ENCODE results near the gene CPHXL.

The CPHXL gene

GRCh38 chr16:75726390-75726789 is at the start of gene CPHXL:
CPHXL (minus strand) TSS chr16:75726490; CDS start chr16:75726442, 48 bp downstream.
- DNase-seq, result no peak

- no peak for DNase-seq
These were observed 47.9 kb upstream of the CPHXL start for GRCh38 chr16:75774197-75774596.

GRCh38 chr16:75770051-75770450 is 43.8 kb upstream of the CPHXL start:
- no peak for DNase-seq

- peak; percentile 44 to 63 for DNase-seq
These were observed 38.0 kb upstream of the CPHXL start for GRCh38 chr16:75764154-75764768.

GRCh38 chr16:75763204-75763603 is 36.9 kb upstream of the CPHXL start:
- no peak for DNase-seq

- no peak for DNase-seq
These were observed 36.5 kb upstream of the CPHXL start for GRCh38 chr16:75762746-75763145.

GRCh38 chr16:75761108-75761507 is 34.8 kb upstream of the CPHXL start:
- no peak for DNase-seq

- no peak for DNase-seq
These were observed 33.8 kb upstream of the CPHXL start for GRCh38 chr16:75760018-75760519.

GRCh38 chr16:75758215-75758614 is 31.9 kb upstream of the CPHXL start:
- DNase-seq, result no peak

GRCh38 chr16:75754141-75754540 is 27.9 kb upstream of the CPHXL start:
- DNase-seq, result no peak

- DNase-seq, result no peak
These were observed 24.2 kb upstream of the CPHXL start for GRCh38 chr16:75750528-75750927.

- no peak for DNase-seq
These were observed 20.1 kb upstream of the CPHXL start for GRCh38 chr16:75746359-75746758.

GRCh38 chr16:75745823-75746222 is 19.5 kb upstream of the CPHXL start:
- DNase-seq, result no peak

- no peak for DNase-seq
These were observed 19.0 kb upstream of the CPHXL start for GRCh38 chr16:75745242-75745641.

- DNase-seq, result no peak
These were observed 16.2 kb upstream of the CPHXL start for GRCh38 chr16:75742424-75743047.

GRCh38 chr16:75733305-75734211 is 7.3 kb upstream of the CPHXL start:
- no peak for DNase-seq

GRCh38 chr16:75732871-75733270 is 6.6 kb upstream of the CPHXL start:
- DNase-seq, result no peak

GRCh38 chr16:75727221-75727620 is 931 bp upstream of the CPHXL start:
- no peak for DNase-seq

GRCh38 chr16:75718452-75718851 is 7.8 kb downstream of the CPHXL start:
- no peak for DNase-seq

- no peak for DNase-seq
These were observed 11.6 kb downstream of the CPHXL start for GRCh38 chr16:75714661-75715060.

- DNase-seq, result no peak
These were observed 15.9 kb downstream of the CPHXL start for GRCh38 chr16:75710344-75710743.

- DNase-seq, result no peak
These were observed 23.0 kb downstream of the CPHXL start for GRCh38 chr16:75703306-75703705.

GRCh38 chr16:75702242-75702641 is 24.0 kb downstream of the CPHXL start:
- DNase-seq, result no peak

GRCh38 chr16:75701361-75701760 is 24.9 kb downstream of the CPHXL start, which contains the start of gene DUXB:
DUXB (minus strand) TSS chr16:75701461; CDS start chr16:75701418, 43 bp downstream.
- no peak for DNase-seq

Measured in NCI-H2081 (cell line).